Loucy (cell line): ENCODE results near the gene OR2A14.

Experiments
- EZH2phosphoT487 ChIP-seq: fragments of 200-600 bp; IDR thresholded peaks from 2 replicates; pipeline ENCODE4 v1.6.1; 2018; ENCODE audit warnings: antibody characterized with exemption, mild to moderate bottlenecking, moderate library complexity, borderline replicate concordance
- TF ChIP-seq, protein P1 (sequence below): fragments of 200-600 bp; sonication (generic); conservative IDR thresholded peaks from 2 replicates; pipeline ENCODE4 v1.5.1; 2014; ENCODE audit warnings: mild to moderate bottlenecking, antibody characterized with exemption, low read length

DNA sequence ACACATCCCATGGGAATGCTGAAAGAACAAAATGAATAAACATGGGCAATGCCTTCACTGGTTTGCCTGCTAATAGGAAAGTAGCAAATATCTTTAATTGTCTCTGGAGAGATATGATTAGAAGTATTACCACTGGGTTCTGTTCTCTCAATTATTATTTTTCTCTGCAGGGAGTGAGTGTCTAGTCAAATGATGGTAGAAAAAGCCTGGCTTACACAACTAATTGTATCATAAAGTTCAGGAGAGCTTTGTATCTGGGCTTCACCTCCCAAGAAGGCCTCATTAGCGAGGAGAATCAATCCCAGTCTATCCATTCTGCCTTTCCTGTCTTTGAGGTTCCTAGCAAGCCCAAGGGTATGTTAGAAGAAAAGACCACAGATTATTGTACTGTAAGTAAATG lies at the start of gene OR2A14:
- TF ChIP-seq, protein P1, sequence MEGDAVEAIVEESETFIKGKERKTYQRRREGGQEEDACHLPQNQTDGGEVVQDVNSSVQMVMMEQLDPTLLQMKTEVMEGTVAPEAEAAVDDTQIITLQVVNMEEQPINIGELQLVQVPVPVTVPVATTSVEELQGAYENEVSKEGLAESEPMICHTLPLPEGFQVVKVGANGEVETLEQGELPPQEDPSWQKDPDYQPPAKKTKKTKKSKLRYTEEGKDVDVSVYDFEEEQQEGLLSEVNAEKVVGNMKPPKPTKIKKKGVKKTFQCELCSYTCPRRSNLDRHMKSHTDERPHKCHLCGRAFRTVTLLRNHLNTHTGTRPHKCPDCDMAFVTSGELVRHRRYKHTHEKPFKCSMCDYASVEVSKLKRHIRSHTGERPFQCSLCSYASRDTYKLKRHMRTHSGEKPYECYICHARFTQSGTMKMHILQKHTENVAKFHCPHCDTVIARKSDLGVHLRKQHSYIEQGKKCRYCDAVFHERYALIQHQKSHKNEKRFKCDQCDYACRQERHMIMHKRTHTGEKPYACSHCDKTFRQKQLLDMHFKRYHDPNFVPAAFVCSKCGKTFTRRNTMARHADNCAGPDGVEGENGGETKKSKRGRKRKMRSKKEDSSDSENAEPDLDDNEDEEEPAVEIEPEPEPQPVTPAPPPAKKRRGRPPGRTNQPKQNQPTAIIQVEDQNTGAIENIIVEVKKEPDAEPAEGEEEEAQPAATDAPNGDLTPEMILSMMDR = no peak
- no peak for TF ChIP-seq EZH2phosphoT487
